PC-3 (cell line): ENCODE data around the gene ALDH7A1.

ENCODE experiments used
- EZH2 ChIP-seq: fragments of 300-600 bp; sonication (generic); IDR thresholded peaks from one replicate; pipeline ENCODE4 v1.6.1; 2017; ENCODE audit warnings: antibody characterized with exemption, mild to moderate bottlenecking, low read length; ENCODE audit not compliant: unreplicated experiment
- EZH2phosphoT487 ChIP-seq: fragments of 300-600 bp; sonication (generic); IDR thresholded peaks from 2 replicates; pipeline ENCODE4 v1.6.1; 2018; ENCODE audit warnings: mild to moderate bottlenecking, antibody characterized with exemption, low read length, borderline replicate concordance
- TF ChIP-seq, protein P1 (sequence below): fragments of 300-600 bp; sonication (generic); conservative IDR thresholded peaks from 2 replicates; pipeline ENCODE4 v1.5.1; 2017; ENCODE audit warnings: antibody characterized with exemption, low read depth, mild to moderate bottlenecking, low read length

DNA sequence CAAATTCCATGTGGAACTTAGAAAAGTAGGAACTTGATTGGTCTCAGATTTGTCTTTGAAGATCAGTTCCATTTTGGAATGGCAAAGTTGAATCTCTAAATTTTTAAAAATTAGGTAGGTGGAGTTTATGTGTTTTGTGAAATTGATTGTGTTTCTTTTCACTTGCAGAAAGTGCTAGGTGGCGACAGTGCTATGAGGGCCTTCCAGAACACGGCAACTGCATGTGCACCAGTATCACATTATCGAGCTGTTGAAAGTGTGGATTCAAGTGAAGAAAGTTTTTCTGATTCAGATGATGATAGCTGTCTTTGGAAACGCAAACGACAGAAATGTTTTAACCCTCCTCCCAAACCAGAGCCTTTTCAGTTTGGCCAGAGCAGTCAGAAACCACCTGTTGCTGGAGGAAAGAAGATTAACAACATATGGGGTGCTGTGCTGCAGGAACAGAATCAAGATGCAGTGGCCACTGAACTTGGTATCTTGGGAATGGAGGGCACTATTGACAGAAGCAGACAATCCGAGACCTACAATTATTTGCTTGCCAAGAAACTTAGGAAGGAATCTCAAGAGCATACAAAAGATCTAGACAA lies 8.5 kb upstream of the ALDH7A1 start:
- TF ChIP-seq, protein P1, sequence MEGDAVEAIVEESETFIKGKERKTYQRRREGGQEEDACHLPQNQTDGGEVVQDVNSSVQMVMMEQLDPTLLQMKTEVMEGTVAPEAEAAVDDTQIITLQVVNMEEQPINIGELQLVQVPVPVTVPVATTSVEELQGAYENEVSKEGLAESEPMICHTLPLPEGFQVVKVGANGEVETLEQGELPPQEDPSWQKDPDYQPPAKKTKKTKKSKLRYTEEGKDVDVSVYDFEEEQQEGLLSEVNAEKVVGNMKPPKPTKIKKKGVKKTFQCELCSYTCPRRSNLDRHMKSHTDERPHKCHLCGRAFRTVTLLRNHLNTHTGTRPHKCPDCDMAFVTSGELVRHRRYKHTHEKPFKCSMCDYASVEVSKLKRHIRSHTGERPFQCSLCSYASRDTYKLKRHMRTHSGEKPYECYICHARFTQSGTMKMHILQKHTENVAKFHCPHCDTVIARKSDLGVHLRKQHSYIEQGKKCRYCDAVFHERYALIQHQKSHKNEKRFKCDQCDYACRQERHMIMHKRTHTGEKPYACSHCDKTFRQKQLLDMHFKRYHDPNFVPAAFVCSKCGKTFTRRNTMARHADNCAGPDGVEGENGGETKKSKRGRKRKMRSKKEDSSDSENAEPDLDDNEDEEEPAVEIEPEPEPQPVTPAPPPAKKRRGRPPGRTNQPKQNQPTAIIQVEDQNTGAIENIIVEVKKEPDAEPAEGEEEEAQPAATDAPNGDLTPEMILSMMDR = no peak
- no peak for TF ChIP-seq EZH2
- no peak for TF ChIP-seq EZH2phosphoT487
